HepG2 (cell line): ENCODE results near the gene OR4E1. TPM values are rescaled to one million over a fixed set of nuclear protein-coding genes. Genes with fewer than 3 reads are reported as not detected.

Experiments
- ATAC-seq: fragments of 200-7000 bp; cut with Tn5 transposase; 3 replicates; pipeline ENCODE4 v1.9.1; 2020; ENCODE audit warnings: mild to moderate bottlenecking, moderate library complexity
- BruUV-seq: library from RNA; stranded (reverse); fragments of 400-500 nt; replicated peaks from 2 replicates; lab custom pipeline; 2021; lab: Mats Ljungman, UMichigan
- CTCF ChIA-PET: fragments of 300-600 bp; formaldehyde crosslinking; extraction: SDS; loops from one replicate; lab custom pipeline; 2021; ENCODE audit warnings: low total read pairs, inconsistent platforms, low intra/inter-chr PET ratio; lab: Yijun Ruan, JAX
- POLR2A ChIA-PET: fragments of 350-600 bp; sonication (Branson Sonifier 250); formaldehyde crosslinking; loops from one replicate; lab custom pipeline; 2020; ENCODE audit warnings: antibody characterized with exemption, inconsistent platforms; lab: Yijun Ruan, JAX
- DNase-seq: peaks from one replicate; pipeline ENCODE4 v3.0.0-alpha.2; 2015; ENCODE audit warnings: low spot score
- FAIRE-seq: peaks from 3 replicates; lab custom pipeline; 2011; peaks lifted over from hg19 to GRCh38; lab: Jason Lieb, UNC
- H2AFZ ChIP-seq: one replicate; pipeline ENCODE4 v1.6.1; 2011; ENCODE audit warnings: low read length, inconsistent platforms
- H3K27ac ChIP-seq: fragments of 300-600 bp; 3 replicates; pipeline ENCODE4 v1.8.0; 2011; ENCODE audit warnings: mixed run types, mild to moderate bottlenecking, mixed read lengths, low read length, inconsistent platforms; ENCODE audit not compliant: insufficient read depth; ENCODE audit errors: extremely low read length
- H3K27me3 ChIP-seq, 2 experiments: fragments of 200-600 bp in 1 of 2; 2 replicates in 1 of 2; 3 replicates in 1 of 2; pipeline versions ENCODE4 v1.6.0 to v1.8.0; 2011; ENCODE audit warnings: low read length in 2 of 2, mild to moderate bottlenecking in 2 of 2, moderate library complexity in 2 of 2, inconsistent platforms in 1 of 2; ENCODE audit not compliant: insufficient read depth in 2 of 2, control insufficient read depth in 1 of 2
- H3K36me3 ChIP-seq, 2 experiments: fragments of 200-600 bp in 1 of 2; replicated peaks in 1 of 2; 2 replicates in 1 of 2; 3 replicates in 1 of 2; pipeline versions ENCODE4 v1.5.1 to v1.8.0; 2011; ENCODE audit warnings: low read length in 2 of 2, inconsistent platforms in 1 of 2; ENCODE audit not compliant: insufficient read depth in 2 of 2, control insufficient read depth in 1 of 2
- H3K4me1 ChIP-seq: 2 replicates; pipeline ENCODE4 v1.5.1; 2012; ENCODE audit warnings: low read length, inconsistent platforms; ENCODE audit not compliant: insufficient read depth
- H3K4me2 ChIP-seq: 2 replicates; pipeline ENCODE4 v1.6.0; 2011; ENCODE audit warnings: low read depth, low read length, inconsistent platforms
- H3K4me3 ChIP-seq, 3 experiments: fragments of 200-600 bp in 1 of 3; sonication (generic), shearing (Covaris generic) in 1 of 3; replicated peaks in 1 of 3; 2 replicates each; pipeline ENCODE4 v1.5.1; 2011 to 2016; ENCODE audit warnings: low read length in 3 of 3, inconsistent platforms in 2 of 3, low read depth in 2 of 3, mild to moderate bottlenecking in 2 of 3, control low read depth in 1 of 3, mixed read lengths in 1 of 3; ENCODE audit not compliant: insufficient read depth in 1 of 3
- H3K79me2 ChIP-seq: one replicate; pipeline ENCODE4 v1.6.1; 2011; ENCODE audit warnings: low read length, inconsistent platforms; ENCODE audit not compliant: insufficient read depth
- H3K9ac ChIP-seq: 2 replicates; pipeline ENCODE4 v1.6.0; 2011; ENCODE audit warnings: mild to moderate bottlenecking, low read depth, low read length, inconsistent platforms; ENCODE audit not compliant: insufficient read depth
- H3K9me3 ChIP-seq: 2 replicates; pipeline ENCODE4 v1.5.1; 2012; ENCODE audit warnings: mild to moderate bottlenecking, low read length
- H4K20me1 ChIP-seq: 2 replicates; pipeline ENCODE4 v1.6.0; 2011; ENCODE audit warnings: inconsistent platforms, mild to moderate bottlenecking, low read length, moderate library complexity; ENCODE audit not compliant: insufficient read depth
- ETV6 ChIP-seq: sonication (generic); formaldehyde crosslinking; conservative IDR thresholded peaks from 2 replicates; pipeline ENCODE4 v1.4.0; 2020; ENCODE audit warnings: missing genetic modification reagents
- ISX ChIP-seq: sonication (generic); formaldehyde crosslinking; conservative IDR thresholded peaks from 2 replicates; pipeline ENCODE4 v1.5.0; 2020; ENCODE audit warnings: missing genetic modification reagents
- MEIS1 ChIP-seq: sonication (generic); formaldehyde crosslinking; IDR thresholded peaks from 2 replicates; pipeline ENCODE4 v1.9.0; 2021; ENCODE audit warnings: mild to moderate bottlenecking, missing genetic modification reagents, moderate library complexity, borderline replicate concordance
- MYC ChIP-seq: sonication (generic); formaldehyde crosslinking; IDR thresholded peaks from 2 replicates; pipeline ENCODE4 v1.9.0; 2021; ENCODE audit warnings: missing genetic modification reagents, borderline replicate concordance
- NFKBIZ ChIP-seq: IDR thresholded peaks from 2 replicates; pipeline ENCODE4 v1.6.1; 2018; ENCODE audit warnings: missing genetic modification reagents, missing compliant biosample characterization
- RELA ChIP-seq: sonication (generic); formaldehyde crosslinking; IDR thresholded peaks from 2 replicates; pipeline ENCODE4 v1.4.0; 2020; ENCODE audit warnings: missing genetic modification reagents
- TARDBP ChIP-seq: sonication (generic); formaldehyde crosslinking; IDR thresholded peaks from 2 replicates; pipeline ENCODE4 v1.8.0; 2022; ENCODE audit warnings: mild to moderate bottlenecking, missing genetic modification reagents
- ZBTB21 ChIP-seq: sonication (generic); formaldehyde crosslinking; IDR thresholded peaks from 2 replicates; pipeline ENCODE4 v1.4.0; 2020; ENCODE audit warnings: missing genetic modification reagents
- ZNF224 ChIP-seq: sonication (generic); formaldehyde crosslinking; IDR thresholded peaks from 2 replicates; pipeline ENCODE4 v1.5.0; 2020; ENCODE audit warnings: mild to moderate bottlenecking, missing genetic modification reagents
- ZNF557 ChIP-seq: sonication (generic); formaldehyde crosslinking; IDR thresholded peaks from 2 replicates; pipeline ENCODE4 v1.4.0; 2020; ENCODE audit warnings: missing genetic modification reagents
- ZSCAN20 ChIP-seq: sonication (generic); formaldehyde crosslinking; IDR thresholded peaks from 2 replicates; pipeline ENCODE4 v1.4.0; 2020; ENCODE audit warnings: missing genetic modification reagents, mild to moderate bottlenecking, borderline replicate concordance
- WGBS: methylation state at CpG from one replicate; pipeline ENCODE4 v1.1.6; 2017; ENCODE audit warnings: low lambda C conversion rate; 5-methylcytosine and 5-hydroxymethylcytosine counted together
- in situ Hi-C: cut with HindIII; loops from 2 replicates; pipeline ENCODE4 v1.10.0; 2017; ENCODE audit warnings: low pct_unique_long_range_greater_than_20kb; ENCODE audit not compliant: extremely low pct_ligation_motif_present
- intact Hi-C: fragments of 100-400 bp; cut with micrococcal nuclease; formaldehyde crosslinking; loops from one replicate; pipeline ENCODE4 v1.10.0; 2022; ENCODE audit not compliant: unreplicated experiment
- polyA plus RNA-seq, 8 experiments: library from polyadenylated mRNA; depleted of rRNA in 3 of 8; stranded (reverse) in 7 of 8; unstranded in 1 of 8; fragments of >200 nt; fragmentation: Illumina TruSeq in 4 of 8; extraction: Trizol in 4 of 8; gene quantifications; 2 replicates each; pipeline versions ENCODE4 v1.2.1 to v1.2.3, GENCODE V29; 2011 to 2016; ENCODE audit warnings: low read depth in 4 of 8, missing spikeins in 1 of 8, mixed read lengths in 1 of 8; ENCODE audit not compliant: insufficient read depth in 1 of 8
- total RNA-seq, 5 experiments: library from RNA; depleted of rRNA; stranded (reverse); fragments of >200 nt; fragmentation: Illumina TruSeq; extraction: Trizol; gene quantifications; 2 replicates each; pipeline ENCODE4 v1.2.3, GENCODE V29; 2016; ENCODE audit warnings: low read depth in 1 of 5
- TF ChIP-seq, protein P1 (sequence below): sonication (generic); formaldehyde crosslinking; IDR thresholded peaks from 2 replicates; pipeline ENCODE4 v1.4.0; 2020; ENCODE audit warnings: missing genetic modification reagents, low read depth, mild to moderate bottlenecking, borderline replicate concordance

Gene OR4E1
- total and polyA plus RNA-seq, 2 of the 13 experiments (the other 11 are each of a cell fraction or from before 2014, with no cell fraction given), result not detected

DNA sequence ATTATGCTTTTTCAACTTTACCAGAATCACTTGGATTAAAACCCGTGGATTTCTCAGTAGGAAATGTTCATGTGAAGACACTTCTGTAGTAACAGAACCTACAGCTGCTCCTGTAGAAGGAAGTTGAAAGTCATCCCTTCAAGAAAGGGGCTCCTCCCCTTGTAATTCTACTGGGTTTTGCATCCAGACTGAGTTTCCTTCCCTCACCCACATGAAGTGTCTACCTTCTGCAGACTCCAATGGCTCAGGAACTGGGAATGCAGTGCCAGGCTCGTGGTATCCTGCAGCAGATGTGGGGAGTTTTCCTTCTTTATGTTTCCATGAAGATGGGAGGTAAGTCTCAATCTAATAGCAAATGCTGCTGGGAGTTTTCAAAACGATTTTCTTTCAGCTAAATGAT is 30.9 kb downstream of the OR4E1 start:
- Histone ChIP-seq H4K20me1 (no peaks in the 10 kb centered on the region), H3K9ac (no peak overlapping the region), H2AFZ (no peak overlapping the region), H3K9me3 (no peaks in the 10 kb centered on the region), H3K4me2 (no peak overlapping the region), H3K27ac (no peak overlapping the region), H3K27me3 (peaks cover 0 to 8% of the 10 kb centered on the region in 2 experiments; a peak in 2 of 5 replicates), H3K36me3 (no peaks in the 10 kb centered on the region), H3K4me3 (no peak overlapping the region), H3K4me1 (no peaks in the 10 kb centered on the region), H3K79me2 (no peaks in the 10 kb centered on the region)
- no peak for FAIRE-seq
- no peak for TF ChIP-seq RELA
- TF ChIP-seq MEIS1 (CRISPR knock-in tag), result no peak
- TF ChIP-seq ETV6 (CRISPR knock-in tag), result no peak
- TF ChIP-seq ZNF224 (CRISPR knock-in tag), result no peak
- TF ChIP-seq NFKBIZ (CRISPR knock-in tag), result no peak
- TF ChIP-seq TARDBP, result no peak
- TF ChIP-seq ISX (CRISPR knock-in tag), result no peak
- no peak for TF ChIP-seq ZNF557 (CRISPR knock-in tag)
- no peak for TF ChIP-seq ZSCAN20
- TF ChIP-seq MYC (CRISPR knock-in tag), result no peak
- TF ChIP-seq, protein P1, sequence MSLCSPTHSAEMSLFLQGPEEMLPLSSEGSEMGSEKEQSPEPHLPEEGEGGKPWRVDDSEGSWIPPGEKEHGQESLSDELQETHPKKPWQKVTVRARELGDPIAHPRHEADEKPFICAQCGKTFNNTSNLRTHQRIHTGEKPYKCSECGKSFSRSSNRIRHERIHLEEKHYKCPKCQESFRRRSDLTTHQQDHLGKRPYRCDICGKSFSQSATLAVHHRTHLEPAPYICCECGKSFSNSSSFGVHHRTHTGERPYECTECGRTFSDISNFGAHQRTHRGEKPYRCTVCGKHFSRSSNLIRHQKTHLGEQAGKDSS (CRISPR knock-in tag), result no peak
- no peak for TF ChIP-seq ZBTB21 (CRISPR knock-in tag)
- WGBS, result 0% methylated on average over 3 of the region's 3 CpGs
- ATAC-seq, result no peak
- ChIA-PET POLR2A (no interaction called here), CTCF (no interaction called here)
- intact Hi-C loops (no loop called here), in situ Hi-C loops (no loop called here)
- DNase-seq, result no peak
- BruUV-seq, result no TSS peak
